HCT116 (cell line): ENCODE measurements around the gene SPRED2. TPM values are rescaled to one million over a fixed set of nuclear protein-coding genes. Genes with fewer than 3 reads are reported as not detected.

Source experiments
- ATAC-seq: fragments of 200-7000 bp; cut with Tn5 transposase; 2 replicates; pipeline ENCODE4 v1.9.1; 2020; ENCODE audit warnings: mild to moderate bottlenecking, moderate library complexity
- BruUV-seq: library from RNA; stranded (reverse); fragments of 400-500 nt; replicated peaks from 2 replicates; lab custom pipeline; 2021; lab: Mats Ljungman, UMichigan
- CTCF ChIA-PET: fragments of 300-600 bp; sonication (Branson Sonifier 250); formaldehyde crosslinking; loops from one replicate; lab custom pipeline; 2021; ENCODE audit warnings: antibody characterized with exemption; lab: Charles Lee
- POLR2A ChIA-PET: fragments of 300-600, 350-600 bp; sonication (Branson Sonifier 250); formaldehyde crosslinking; loops from one replicate; lab custom pipeline; 2021; ENCODE audit warnings: antibody characterized with exemption; lab: Charles Lee
- RAD21 ChIA-PET, 2 experiments: fragments of 300-600 bp; sonication (Branson Sonifier 250); formaldehyde crosslinking; loops; one replicate each; lab custom pipeline; 2023; ENCODE audit warnings: low total read pairs in 2 of 2; ENCODE audit not compliant: uncharacterized antibody in 2 of 2, unreplicated experiment in 2 of 2, low non-redundant PET in 1 of 2; lab: Charles Lee
- DNase-seq: peaks from one replicate; pipeline ENCODE4 v3.0.0-alpha.2; 2010; ENCODE audit warnings: low read depth, low spot score
- H2AFZ ChIP-seq: fragments of 200-600 bp; shearing (Covaris generic), sonication (generic); 2 replicates; pipeline ENCODE4 v1.6.1; 2017; ENCODE audit warnings: low read depth, mixed run types, mixed read lengths, antibody characterized with exemption, low read length; ENCODE audit not compliant: poor library complexity, severe bottlenecking
- H3K27ac ChIP-seq: 2 replicates; pipeline ENCODE4 v1.5.1; 2012; ENCODE audit warnings: low read depth, low read length
- H3K27me3 ChIP-seq: fragments of 200-600 bp; sonication (generic); 2 replicates; pipeline ENCODE4 v1.6.1; 2016; ENCODE audit warnings: mixed run types, low read length, mixed read lengths; ENCODE audit not compliant: insufficient read depth
- H3K36me3 ChIP-seq, 2 experiments: fragments of 200-500 bp in 1 of 2; fragments of 200-600 bp in 1 of 2; sonication (Bioruptor generic) in 1 of 2; sonication (generic) in 1 of 2; 2 replicates each; pipeline versions ENCODE4 v1.5.1 to v1.6.1; 2014 to 2016; ENCODE audit warnings: low read length in 2 of 2, inconsistent platforms in 1 of 2, mixed read lengths in 1 of 2, mixed run types in 1 of 2; ENCODE audit not compliant: insufficient read depth in 2 of 2, control insufficient read depth in 1 of 2
- H3K4me1 ChIP-seq, 2 experiments: fragments of 200-600 bp in 1 of 2; sonication (generic) in 1 of 2; 2 replicates each; pipeline versions ENCODE4 v1.5.1 to v1.6.1; 2012 to 2017; ENCODE audit warnings: low read length in 2 of 2, inconsistent platforms in 1 of 2, mild to moderate bottlenecking in 1 of 2, mixed read lengths in 1 of 2, mixed run types in 1 of 2, moderate library complexity in 1 of 2; ENCODE audit not compliant: insufficient read depth in 2 of 2, control insufficient read depth in 1 of 2
- H3K4me2 ChIP-seq: fragments of 200-600 bp; sonication (generic); 2 replicates; pipeline ENCODE4 v1.6.1; 2017; ENCODE audit warnings: mixed run types, low read length, mixed read lengths
- H3K4me3 ChIP-seq, 2 experiments: fragments of 200-600 bp in 1 of 2; sonication (generic) in 1 of 2; replicated peaks in 1 of 2; 2 replicates each; pipeline ENCODE4 v1.5.1; 2011 to 2016; ENCODE audit warnings: low read length in 2 of 2, control low read depth in 1 of 2, low read depth in 1 of 2, mild to moderate bottlenecking in 1 of 2, mixed read lengths in 1 of 2, mixed run types in 1 of 2
- H3K79me2 ChIP-seq: fragments of 200-600 bp; sonication (generic); 2 replicates; pipeline ENCODE4 v1.6.1; 2017; ENCODE audit warnings: mild to moderate bottlenecking, mixed run types, low read length, moderate library complexity, mixed read lengths; ENCODE audit not compliant: insufficient read depth
- H3K9ac ChIP-seq: fragments of 200-600 bp; sonication (generic); 2 replicates; pipeline ENCODE4 v1.6.1; 2016; ENCODE audit warnings: low read length, mixed read lengths
- H3K9me2 ChIP-seq: fragments of 200-600 bp; sonication (generic), shearing (Covaris generic); 2 replicates; pipeline ENCODE4 v1.6.1; 2017; ENCODE audit warnings: mixed run types, mild to moderate bottlenecking, moderate library complexity; ENCODE audit not compliant: insufficient read depth
- H3K9me3 ChIP-seq, 2 experiments: fragments of 200-500 bp in 1 of 2; fragments of 200-600 bp in 1 of 2; sonication (Bioruptor generic) in 1 of 2; sonication (generic) in 1 of 2; 2 replicates each; pipeline ENCODE4 v1.6.1; 2014 to 2017; ENCODE audit warnings: low read length in 2 of 2, mixed read lengths in 2 of 2, inconsistent platforms in 1 of 2, low read depth in 1 of 2, mild to moderate bottlenecking in 1 of 2, mixed run types in 1 of 2, moderate library complexity in 1 of 2; ENCODE audit not compliant: control insufficient read depth in 1 of 2, insufficient read depth in 1 of 2
- H4K20me1 ChIP-seq: fragments of 200-600 bp; sonication (generic), shearing (Covaris generic); 2 replicates; pipeline ENCODE4 v1.6.1; 2017; ENCODE audit warnings: mixed run types, mild to moderate bottlenecking, moderate library complexity; ENCODE audit not compliant: insufficient read depth
- CEBPB ChIP-seq: IDR thresholded peaks from 2 replicates; pipeline ENCODE4 v1.6.1; 2012; ENCODE audit warnings: low read depth
- ELF1 ChIP-seq: IDR thresholded peaks from 2 replicates; pipeline ENCODE4 v1.6.1; 2012; ENCODE audit warnings: low read depth, borderline replicate concordance
- EZH2 ChIP-seq: fragments of 200-600 bp; sonication (generic); IDR thresholded peaks from 2 replicates; pipeline ENCODE4 v1.6.1; 2017; ENCODE audit warnings: antibody characterized with exemption, mixed run types
- MAX ChIP-seq: IDR thresholded peaks from 2 replicates; pipeline ENCODE4 v1.6.1; 2012
- POLR2AphosphoS5 ChIP-seq: IDR thresholded peaks from 2 replicates; pipeline ENCODE4 v1.6.1; 2011; ENCODE audit warnings: mild to moderate bottlenecking, low read depth, low read length, moderate library complexity
- SRF ChIP-seq: IDR thresholded peaks from 2 replicates; pipeline ENCODE4 v1.6.1; 2012; ENCODE audit warnings: low read depth
- YY1 ChIP-seq: IDR thresholded peaks from 2 replicates; pipeline ENCODE4 v1.6.1; 2011; ENCODE audit warnings: low read length, low read depth, moderate library complexity, mild to moderate bottlenecking; ENCODE audit not compliant: insufficient replicate concordance; ENCODE audit errors: extremely low read depth
- intact Hi-C: fragments of 100-400 bp; cut with micrococcal nuclease; formaldehyde crosslinking; loops from 2 replicates; pipeline ENCODE4 v1.10.0; 2022
- total RNA-seq: library from RNA; stranded (reverse); gene quantifications from one replicate; pipeline ENCODE4 v1.2.1, GENCODE V29; 2021; ENCODE audit not compliant: unreplicated experiment
- TF ChIP-seq, protein P1 (sequence below), 3 experiments: fragments of 200-600 bp in 1 of 3; sonication (generic) in 1 of 3; IDR thresholded peaks in 2 of 3; conservative IDR thresholded peaks in 1 of 3; 2 replicates each; pipeline ENCODE4 v1.5.1; 2012 to 2017; ENCODE audit warnings: low read depth in 2 of 3, low read length in 2 of 3, antibody characterized with exemption in 1 of 3, borderline replicate concordance in 1 of 3, control low read depth in 1 of 3, mild to moderate bottlenecking in 1 of 3, mixed read lengths in 1 of 3, mixed run types in 1 of 3, moderate library complexity in 1 of 3; ENCODE audit not compliant: insufficient read depth in 1 of 3
- TF ChIP-seq, protein P2 (sequence below): IDR thresholded peaks from 2 replicates; pipeline ENCODE4 v1.6.1; 2012; ENCODE audit warnings: low read depth
- TF ChIP-seq, protein P3 (sequence below): IDR thresholded peaks from 2 replicates; pipeline ENCODE4 v1.6.1; 2012

Gene SPRED2
- total RNA-seq, 1 experiment from 2014 or later: 62.6 TPM

DNA sequence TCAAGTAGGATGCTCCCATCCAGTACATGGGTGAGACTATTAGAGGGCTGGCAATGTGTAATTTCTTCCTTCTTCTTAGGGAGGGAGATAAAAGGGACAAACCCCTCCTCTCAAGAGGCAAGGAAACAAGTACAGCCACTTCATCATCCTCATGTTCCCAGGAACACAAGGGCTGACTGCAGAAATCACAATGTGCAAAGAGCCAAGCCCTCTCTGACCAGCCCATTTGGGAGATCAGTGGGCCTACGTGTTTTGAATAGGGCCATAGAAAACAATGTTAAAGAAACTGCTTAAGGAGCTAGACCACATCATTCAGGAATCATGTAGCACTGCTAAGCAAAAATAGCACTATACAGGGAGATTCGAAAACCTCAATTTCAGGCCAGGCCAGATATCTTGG, 107.3 kb downstream of the SPRED2 start:
- Histone ChIP-seq H3K4me3 (no peak overlapping the region), H3K36me3 (peaks cover 5 to 12% of the 10 kb centered on the region in 2 experiments; a peak in 3 of 4 replicates)

DNA sequence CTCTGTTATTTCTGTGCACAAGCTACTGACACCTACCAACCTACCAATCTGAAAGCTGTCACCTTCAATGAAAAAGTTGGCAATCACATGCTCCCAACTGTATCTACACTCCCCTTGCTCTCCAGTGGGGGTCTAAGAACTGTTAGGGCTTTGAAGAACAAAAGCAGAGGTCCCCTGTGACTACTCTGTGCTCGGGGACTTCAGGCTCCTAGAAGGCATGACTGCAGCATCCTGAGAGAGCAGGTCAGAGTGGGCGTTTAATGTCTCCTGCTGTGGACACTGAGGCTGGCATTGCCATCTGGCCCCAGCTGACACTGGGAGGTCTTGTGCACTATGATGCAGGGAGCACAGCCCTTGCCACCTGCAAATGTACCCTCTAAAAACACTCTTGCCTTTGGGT, 111.5 kb downstream of the SPRED2 start:
- ChIA-PET POLR2A (no interaction called here), CTCF (interaction anchor here (1.0 kb wide), 1 partner anchor 162 kb away, joined by 3 read pairs; no protein-coding TSS in a partner anchor), RAD21 (no interaction called here)
- Histone ChIP-seq H3K27ac (no peak overlapping the region; the same call in 1 of the 2 replicates), H3K9me3 (no peaks in the 10 kb centered on the region), H3K9me2 (no peaks in the 10 kb centered on the region), H3K4me2 (peak overlapping the region; percentile 68), H4K20me1 (no peaks in the 10 kb centered on the region), H3K27me3 (no peaks in the 10 kb centered on the region), H3K4me3 (peak overlapping the region in 1 of 2 experiments; percentile 49; a peak in 2 of 4 replicates), H3K36me3 (peaks cover 4 to 10% of the 10 kb centered on the region in 2 experiments; a peak in 2 of 4 replicates), H3K4me1 (peaks cover 18 to 40% of the 10 kb centered on the region in 2 experiments), H3K9ac (peak overlapping the region; percentile 52; the same call in 1 of the 2 replicates), H3K79me2 (peaks cover 8% of the 10 kb centered on the region; the same call in 1 of the 2 replicates), H2AFZ (no peak overlapping the region)
- BruUV-seq: no TSS peak
- ATAC-seq (peak; percentile 15), DNase-seq (no peak)
- TF ChIP-seq POLR2AphosphoS5: no peak
- TF ChIP-seq EZH2: no peak
- TF ChIP-seq, protein P1, sequence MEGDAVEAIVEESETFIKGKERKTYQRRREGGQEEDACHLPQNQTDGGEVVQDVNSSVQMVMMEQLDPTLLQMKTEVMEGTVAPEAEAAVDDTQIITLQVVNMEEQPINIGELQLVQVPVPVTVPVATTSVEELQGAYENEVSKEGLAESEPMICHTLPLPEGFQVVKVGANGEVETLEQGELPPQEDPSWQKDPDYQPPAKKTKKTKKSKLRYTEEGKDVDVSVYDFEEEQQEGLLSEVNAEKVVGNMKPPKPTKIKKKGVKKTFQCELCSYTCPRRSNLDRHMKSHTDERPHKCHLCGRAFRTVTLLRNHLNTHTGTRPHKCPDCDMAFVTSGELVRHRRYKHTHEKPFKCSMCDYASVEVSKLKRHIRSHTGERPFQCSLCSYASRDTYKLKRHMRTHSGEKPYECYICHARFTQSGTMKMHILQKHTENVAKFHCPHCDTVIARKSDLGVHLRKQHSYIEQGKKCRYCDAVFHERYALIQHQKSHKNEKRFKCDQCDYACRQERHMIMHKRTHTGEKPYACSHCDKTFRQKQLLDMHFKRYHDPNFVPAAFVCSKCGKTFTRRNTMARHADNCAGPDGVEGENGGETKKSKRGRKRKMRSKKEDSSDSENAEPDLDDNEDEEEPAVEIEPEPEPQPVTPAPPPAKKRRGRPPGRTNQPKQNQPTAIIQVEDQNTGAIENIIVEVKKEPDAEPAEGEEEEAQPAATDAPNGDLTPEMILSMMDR (IDR thresholded peaks at IDR 0.05 in 2 of 3, conservative IDR thresholded peaks at IDR 0.05 in 1 of 3; ENCODE audit: borderline replicate concordance in 1 of 3, insufficient read depth in 1 of 3, low read depth in 2 of 3, low read length in 2 of 3): no peak
- TF ChIP-seq, protein P2, sequence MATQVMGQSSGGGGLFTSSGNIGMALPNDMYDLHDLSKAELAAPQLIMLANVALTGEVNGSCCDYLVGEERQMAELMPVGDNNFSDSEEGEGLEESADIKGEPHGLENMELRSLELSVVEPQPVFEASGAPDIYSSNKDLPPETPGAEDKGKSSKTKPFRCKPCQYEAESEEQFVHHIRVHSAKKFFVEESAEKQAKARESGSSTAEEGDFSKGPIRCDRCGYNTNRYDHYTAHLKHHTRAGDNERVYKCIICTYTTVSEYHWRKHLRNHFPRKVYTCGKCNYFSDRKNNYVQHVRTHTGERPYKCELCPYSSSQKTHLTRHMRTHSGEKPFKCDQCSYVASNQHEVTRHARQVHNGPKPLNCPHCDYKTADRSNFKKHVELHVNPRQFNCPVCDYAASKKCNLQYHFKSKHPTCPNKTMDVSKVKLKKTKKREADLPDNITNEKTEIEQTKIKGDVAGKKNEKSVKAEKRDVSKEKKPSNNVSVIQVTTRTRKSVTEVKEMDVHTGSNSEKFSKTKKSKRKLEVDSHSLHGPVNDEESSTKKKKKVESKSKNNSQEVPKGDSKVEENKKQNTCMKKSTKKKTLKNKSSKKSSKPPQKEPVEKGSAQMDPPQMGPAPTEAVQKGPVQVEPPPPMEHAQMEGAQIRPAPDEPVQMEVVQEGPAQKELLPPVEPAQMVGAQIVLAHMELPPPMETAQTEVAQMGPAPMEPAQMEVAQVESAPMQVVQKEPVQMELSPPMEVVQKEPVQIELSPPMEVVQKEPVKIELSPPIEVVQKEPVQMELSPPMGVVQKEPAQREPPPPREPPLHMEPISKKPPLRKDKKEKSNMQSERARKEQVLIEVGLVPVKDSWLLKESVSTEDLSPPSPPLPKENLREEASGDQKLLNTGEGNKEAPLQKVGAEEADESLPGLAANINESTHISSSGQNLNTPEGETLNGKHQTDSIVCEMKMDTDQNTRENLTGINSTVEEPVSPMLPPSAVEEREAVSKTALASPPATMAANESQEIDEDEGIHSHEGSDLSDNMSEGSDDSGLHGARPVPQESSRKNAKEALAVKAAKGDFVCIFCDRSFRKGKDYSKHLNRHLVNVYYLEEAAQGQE: no peak
- TF ChIP-seq MAX: 0 out of 2 replicates have a peak, but pooled peaks have one; percentile 6
- TF ChIP-seq ELF1: no peak
- intact Hi-C loops: loop anchor here (2.0 to 5.0 kb wide), 2 partner anchors 46 to 112 kb away; partner anchors contain the start of gene SPRED2

More for the DNA sequence above, 107.3 kb downstream of the SPRED2 start:
- ChIA-PET CTCF (no interaction called here), RAD21 (no interaction called here), POLR2A (no interaction called here)
- Histone ChIP-seq H3K9me3 (no peaks in the 10 kb centered on the region), H4K20me1 (no peaks in the 10 kb centered on the region), H3K79me2 (no peaks in the 10 kb centered on the region), H3K9me2 (no peaks in the 10 kb centered on the region), H3K27me3 (no peaks in the 10 kb centered on the region), H3K4me2 (no peak overlapping the region), H3K27ac (no peak overlapping the region), H3K4me1 (peaks cover 12 to 29% of the 10 kb centered on the region in 2 experiments), H3K9ac (no peak overlapping the region), H2AFZ (no peak overlapping the region)
- TF ChIP-seq, protein P3, sequence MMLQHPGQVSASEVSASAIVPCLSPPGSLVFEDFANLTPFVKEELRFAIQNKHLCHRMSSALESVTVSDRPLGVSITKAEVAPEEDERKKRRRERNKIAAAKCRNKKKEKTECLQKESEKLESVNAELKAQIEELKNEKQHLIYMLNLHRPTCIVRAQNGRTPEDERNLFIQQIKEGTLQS: no peak
- TF ChIP-seq SRF: no peak
- TF ChIP-seq YY1: no peak
- no peak for TF ChIP-seq CEBPB
- intact Hi-C loops: no loop called here
- ATAC-seq (no peak), DNase-seq (no peak)
- no TSS peak for BruUV-seq
